HepG2 (cell line): Measurements from ENCODE around the gene ATP5MG. TPM values are rescaled to one million over a fixed set of nuclear protein-coding genes. Genes with fewer than 3 reads are reported as not detected.

ENCODE experiments used
- ATAC-seq: fragments of 200-7000 bp; cut with Tn5 transposase; 3 replicates; pipeline ENCODE4 v1.9.1; 2020; ENCODE audit warnings: mild to moderate bottlenecking, moderate library complexity
- BruUV-seq: library from RNA; stranded (reverse); fragments of 400-500 nt; replicated peaks from 2 replicates; lab custom pipeline; 2021; lab: Mats Ljungman, UMichigan
- CTCF ChIA-PET: fragments of 300-600 bp; formaldehyde crosslinking; extraction: SDS; loops from one replicate; lab custom pipeline; 2021; ENCODE audit warnings: low total read pairs, inconsistent platforms, low intra/inter-chr PET ratio; lab: Yijun Ruan, JAX
- POLR2A ChIA-PET: fragments of 350-600 bp; sonication (Branson Sonifier 250); formaldehyde crosslinking; loops from one replicate; lab custom pipeline; 2020; ENCODE audit warnings: antibody characterized with exemption, inconsistent platforms; lab: Yijun Ruan, JAX
- DNase-seq: peaks from one replicate; pipeline ENCODE4 v3.0.0-alpha.2; 2015; ENCODE audit warnings: low spot score
- FAIRE-seq: peaks from 3 replicates; lab custom pipeline; 2011; peaks lifted over from hg19 to GRCh38; lab: Jason Lieb, UNC
- H2AFZ ChIP-seq: one replicate; pipeline ENCODE4 v1.6.1; 2011; ENCODE audit warnings: low read length, inconsistent platforms
- H3K27ac ChIP-seq: fragments of 300-600 bp; 3 replicates; pipeline ENCODE4 v1.8.0; 2011; ENCODE audit warnings: mixed run types, mild to moderate bottlenecking, mixed read lengths, low read length, inconsistent platforms; ENCODE audit not compliant: insufficient read depth; ENCODE audit errors: extremely low read length
- H3K27me3 ChIP-seq, 2 experiments: fragments of 200-600 bp in 1 of 2; 2 replicates in 1 of 2; 3 replicates in 1 of 2; pipeline versions ENCODE4 v1.6.0 to v1.8.0; 2011; ENCODE audit warnings: low read length in 2 of 2, mild to moderate bottlenecking in 2 of 2, moderate library complexity in 2 of 2, inconsistent platforms in 1 of 2; ENCODE audit not compliant: insufficient read depth in 2 of 2, control insufficient read depth in 1 of 2
- H3K36me3 ChIP-seq, 2 experiments: fragments of 200-600 bp in 1 of 2; replicated peaks in 1 of 2; 2 replicates in 1 of 2; 3 replicates in 1 of 2; pipeline versions ENCODE4 v1.5.1 to v1.8.0; 2011; ENCODE audit warnings: low read length in 2 of 2, inconsistent platforms in 1 of 2; ENCODE audit not compliant: insufficient read depth in 2 of 2, control insufficient read depth in 1 of 2
- H3K4me1 ChIP-seq: 2 replicates; pipeline ENCODE4 v1.5.1; 2012; ENCODE audit warnings: low read length, inconsistent platforms; ENCODE audit not compliant: insufficient read depth
- H3K4me2 ChIP-seq: 2 replicates; pipeline ENCODE4 v1.6.0; 2011; ENCODE audit warnings: low read depth, low read length, inconsistent platforms
- H3K4me3 ChIP-seq, 3 experiments: fragments of 200-600 bp in 1 of 3; sonication (generic), shearing (Covaris generic) in 1 of 3; replicated peaks in 1 of 3; 2 replicates each; pipeline ENCODE4 v1.5.1; 2011 to 2016; ENCODE audit warnings: low read length in 3 of 3, inconsistent platforms in 2 of 3, low read depth in 2 of 3, mild to moderate bottlenecking in 2 of 3, control low read depth in 1 of 3, mixed read lengths in 1 of 3; ENCODE audit not compliant: insufficient read depth in 1 of 3
- H3K79me2 ChIP-seq: one replicate; pipeline ENCODE4 v1.6.1; 2011; ENCODE audit warnings: low read length, inconsistent platforms; ENCODE audit not compliant: insufficient read depth
- H3K9ac ChIP-seq: 2 replicates; pipeline ENCODE4 v1.6.0; 2011; ENCODE audit warnings: mild to moderate bottlenecking, low read depth, low read length, inconsistent platforms; ENCODE audit not compliant: insufficient read depth
- H3K9me3 ChIP-seq: 2 replicates; pipeline ENCODE4 v1.5.1; 2012; ENCODE audit warnings: mild to moderate bottlenecking, low read length
- H4K20me1 ChIP-seq: 2 replicates; pipeline ENCODE4 v1.6.0; 2011; ENCODE audit warnings: inconsistent platforms, mild to moderate bottlenecking, low read length, moderate library complexity; ENCODE audit not compliant: insufficient read depth
- ADNP ChIP-seq: sonication (generic); formaldehyde crosslinking; IDR thresholded peaks from 2 replicates; pipeline ENCODE4 v1.4.0; 2020; ENCODE audit warnings: missing genetic modification reagents
- ATF7 ChIP-seq, 2 experiments: fragments of 450-650 bp in 1 of 2; sonication (generic) in 1 of 2; formaldehyde crosslinking in 1 of 2; IDR thresholded peaks; 2 replicates each; pipeline versions ENCODE4 v1.4.0 to v1.6.1; 2016 to 2020; ENCODE audit warnings: antibody characterized with exemption in 1 of 2, mild to moderate bottlenecking in 1 of 2, missing genetic modification reagents in 1 of 2
- CEBPB ChIP-seq: IDR thresholded peaks from 2 replicates; pipeline ENCODE4 v1.6.1; 2011; ENCODE audit warnings: low read depth, low read length, improper control_type of control experiment, borderline replicate concordance
- ZMYM2 ChIP-seq: sonication (generic); formaldehyde crosslinking; IDR thresholded peaks from 2 replicates; pipeline ENCODE4 v1.8.0; 2022; ENCODE audit warnings: mild to moderate bottlenecking, missing genetic modification reagents
- WGBS: methylation state at CpG from one replicate; pipeline ENCODE4 v1.1.6; 2017; ENCODE audit warnings: low lambda C conversion rate; 5-methylcytosine and 5-hydroxymethylcytosine counted together
- in situ Hi-C: cut with HindIII; loops from 2 replicates; pipeline ENCODE4 v1.10.0; 2017; ENCODE audit warnings: low pct_unique_long_range_greater_than_20kb; ENCODE audit not compliant: extremely low pct_ligation_motif_present
- intact Hi-C: fragments of 100-400 bp; cut with micrococcal nuclease; formaldehyde crosslinking; loops from one replicate; pipeline ENCODE4 v1.10.0; 2022; ENCODE audit not compliant: unreplicated experiment
- polyA plus RNA-seq, 8 experiments: library from polyadenylated mRNA; depleted of rRNA in 3 of 8; stranded (reverse) in 7 of 8; unstranded in 1 of 8; fragments of >200 nt; fragmentation: Illumina TruSeq in 4 of 8; extraction: Trizol in 4 of 8; gene quantifications; 2 replicates each; pipeline versions ENCODE4 v1.2.1 to v1.2.3, GENCODE V29; 2011 to 2016; ENCODE audit warnings: low read depth in 4 of 8, missing spikeins in 1 of 8, mixed read lengths in 1 of 8; ENCODE audit not compliant: insufficient read depth in 1 of 8
- total RNA-seq, 5 experiments: library from RNA; depleted of rRNA; stranded (reverse); fragments of >200 nt; fragmentation: Illumina TruSeq; extraction: Trizol; gene quantifications; 2 replicates each; pipeline ENCODE4 v1.2.3, GENCODE V29; 2016; ENCODE audit warnings: low read depth in 1 of 5
- TF ChIP-seq, protein P1 (sequence below): sonication (generic); formaldehyde crosslinking; IDR thresholded peaks from 2 replicates; pipeline ENCODE4 v1.4.0; 2020; ENCODE audit warnings: missing genetic modification reagents
- TF ChIP-seq, protein P2 (sequence below): sonication (generic); formaldehyde crosslinking; IDR thresholded peaks from 2 replicates; pipeline ENCODE4 v1.5.1; 2020; ENCODE audit warnings: mild to moderate bottlenecking, missing genetic modification reagents, borderline replicate concordance
- TF ChIP-seq, protein P3 (sequence below): sonication (generic); formaldehyde crosslinking; conservative IDR thresholded peaks from 2 replicates; pipeline ENCODE4 v1.8.0; 2022; ENCODE audit warnings: missing genetic modification reagents
- TF ChIP-seq, protein P4 (sequence below): sonication (generic); formaldehyde crosslinking; IDR thresholded peaks from 2 replicates; pipeline ENCODE4 v1.5.0; 2020; ENCODE audit warnings: missing genetic modification reagents

ATP5MG gene
- total and polyA plus RNA-seq, 2 of the 13 experiments (the other 11 are each of a cell fraction or from before 2014, with no cell fraction given): 260 to 320 TPM

DNA sequence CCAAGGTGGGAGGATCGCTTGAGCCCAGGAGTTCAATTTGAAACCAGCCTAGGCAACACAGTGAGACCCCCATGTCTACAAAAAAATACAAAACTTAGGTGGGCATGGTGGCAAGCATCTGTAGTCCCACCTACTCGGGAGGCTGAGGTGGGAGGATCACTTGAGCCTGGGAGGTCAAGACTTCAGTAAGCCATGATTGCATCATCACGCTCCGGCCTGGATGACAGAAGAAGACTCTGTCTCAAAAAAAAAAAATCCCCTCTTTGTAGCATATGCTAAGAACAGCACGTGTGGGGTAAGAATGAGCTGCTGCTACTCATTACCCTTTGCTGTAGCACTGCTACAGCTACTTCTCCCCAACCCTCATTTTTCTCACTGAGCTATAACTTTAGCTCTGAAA is 27.5 kb upstream of the ATP5MG start:
- no peak for FAIRE-seq

DNA sequence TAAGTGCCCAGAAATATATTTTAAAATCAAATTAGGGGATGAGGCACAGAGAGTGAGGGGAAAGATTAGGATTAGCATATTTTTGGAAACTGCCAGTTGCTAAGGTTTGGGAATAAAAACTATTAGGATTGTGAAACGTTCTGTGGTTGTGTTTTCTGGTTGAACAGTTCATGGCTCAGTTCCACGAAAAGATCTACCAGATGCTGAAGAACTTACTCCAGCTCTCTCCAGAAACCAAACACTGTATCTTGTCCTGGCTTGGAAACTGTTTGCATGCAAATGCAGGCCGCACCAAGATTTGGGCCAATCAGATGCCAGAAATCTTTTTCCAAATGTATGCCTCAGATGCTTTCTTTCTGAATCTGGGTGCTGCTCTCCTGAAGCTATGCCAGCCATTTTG is 26.7 kb upstream of the ATP5MG start:
- Histone ChIP-seq H2AFZ (no peak overlapping the region), H3K9ac (no peak overlapping the region), H3K4me2 (no peak overlapping the region), H3K36me3 (peaks cover 24 to 78% of the 10 kb centered on the region in 2 experiments), H3K27me3 (no peaks in the 10 kb centered on the region), H4K20me1 (no peaks in the 10 kb centered on the region), H3K4me3 (no peak overlapping the region), H3K4me1 (no peaks in the 10 kb centered on the region), H3K79me2 (no peaks in the 10 kb centered on the region), H3K27ac (no peak overlapping the region), H3K9me3 (no peaks in the 10 kb centered on the region)
- ATAC-seq (no peak), DNase-seq (no peak), FAIRE-seq (no peak)
- POLR2A ChIA-PET: interaction anchor here (1.1 kb wide), 1 partner anchor 10 kb away, joined by 3 read pairs; no protein-coding TSS in a partner anchor
- in situ Hi-C loops: no loop called here
- TSS peak; percentile 17 for BruUV-seq
- CTCF ChIA-PET: no interaction called here
- intact Hi-C loops: no loop called here
- 92% methylated on average over 3 of the region's 3 CpGs for WGBS
- TF ChIP-seq, protein P1, sequence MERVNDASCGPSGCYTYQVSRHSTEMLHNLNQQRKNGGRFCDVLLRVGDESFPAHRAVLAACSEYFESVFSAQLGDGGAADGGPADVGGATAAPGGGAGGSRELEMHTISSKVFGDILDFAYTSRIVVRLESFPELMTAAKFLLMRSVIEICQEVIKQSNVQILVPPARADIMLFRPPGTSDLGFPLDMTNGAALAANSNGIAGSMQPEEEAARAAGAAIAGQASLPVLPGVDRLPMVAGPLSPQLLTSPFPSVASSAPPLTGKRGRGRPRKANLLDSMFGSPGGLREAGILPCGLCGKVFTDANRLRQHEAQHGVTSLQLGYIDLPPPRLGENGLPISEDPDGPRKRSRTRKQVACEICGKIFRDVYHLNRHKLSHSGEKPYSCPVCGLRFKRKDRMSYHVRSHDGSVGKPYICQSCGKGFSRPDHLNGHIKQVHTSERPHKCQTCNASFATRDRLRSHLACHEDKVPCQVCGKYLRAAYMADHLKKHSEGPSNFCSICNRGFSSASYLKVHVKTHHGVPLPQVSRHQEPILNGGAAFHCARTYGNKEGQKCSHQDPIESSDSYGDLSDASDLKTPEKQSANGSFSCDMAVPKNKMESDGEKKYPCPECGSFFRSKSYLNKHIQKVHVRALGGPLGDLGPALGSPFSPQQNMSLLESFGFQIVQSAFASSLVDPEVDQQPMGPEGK (CRISPR knock-in tag): no peak
- TF ChIP-seq, protein P2, sequence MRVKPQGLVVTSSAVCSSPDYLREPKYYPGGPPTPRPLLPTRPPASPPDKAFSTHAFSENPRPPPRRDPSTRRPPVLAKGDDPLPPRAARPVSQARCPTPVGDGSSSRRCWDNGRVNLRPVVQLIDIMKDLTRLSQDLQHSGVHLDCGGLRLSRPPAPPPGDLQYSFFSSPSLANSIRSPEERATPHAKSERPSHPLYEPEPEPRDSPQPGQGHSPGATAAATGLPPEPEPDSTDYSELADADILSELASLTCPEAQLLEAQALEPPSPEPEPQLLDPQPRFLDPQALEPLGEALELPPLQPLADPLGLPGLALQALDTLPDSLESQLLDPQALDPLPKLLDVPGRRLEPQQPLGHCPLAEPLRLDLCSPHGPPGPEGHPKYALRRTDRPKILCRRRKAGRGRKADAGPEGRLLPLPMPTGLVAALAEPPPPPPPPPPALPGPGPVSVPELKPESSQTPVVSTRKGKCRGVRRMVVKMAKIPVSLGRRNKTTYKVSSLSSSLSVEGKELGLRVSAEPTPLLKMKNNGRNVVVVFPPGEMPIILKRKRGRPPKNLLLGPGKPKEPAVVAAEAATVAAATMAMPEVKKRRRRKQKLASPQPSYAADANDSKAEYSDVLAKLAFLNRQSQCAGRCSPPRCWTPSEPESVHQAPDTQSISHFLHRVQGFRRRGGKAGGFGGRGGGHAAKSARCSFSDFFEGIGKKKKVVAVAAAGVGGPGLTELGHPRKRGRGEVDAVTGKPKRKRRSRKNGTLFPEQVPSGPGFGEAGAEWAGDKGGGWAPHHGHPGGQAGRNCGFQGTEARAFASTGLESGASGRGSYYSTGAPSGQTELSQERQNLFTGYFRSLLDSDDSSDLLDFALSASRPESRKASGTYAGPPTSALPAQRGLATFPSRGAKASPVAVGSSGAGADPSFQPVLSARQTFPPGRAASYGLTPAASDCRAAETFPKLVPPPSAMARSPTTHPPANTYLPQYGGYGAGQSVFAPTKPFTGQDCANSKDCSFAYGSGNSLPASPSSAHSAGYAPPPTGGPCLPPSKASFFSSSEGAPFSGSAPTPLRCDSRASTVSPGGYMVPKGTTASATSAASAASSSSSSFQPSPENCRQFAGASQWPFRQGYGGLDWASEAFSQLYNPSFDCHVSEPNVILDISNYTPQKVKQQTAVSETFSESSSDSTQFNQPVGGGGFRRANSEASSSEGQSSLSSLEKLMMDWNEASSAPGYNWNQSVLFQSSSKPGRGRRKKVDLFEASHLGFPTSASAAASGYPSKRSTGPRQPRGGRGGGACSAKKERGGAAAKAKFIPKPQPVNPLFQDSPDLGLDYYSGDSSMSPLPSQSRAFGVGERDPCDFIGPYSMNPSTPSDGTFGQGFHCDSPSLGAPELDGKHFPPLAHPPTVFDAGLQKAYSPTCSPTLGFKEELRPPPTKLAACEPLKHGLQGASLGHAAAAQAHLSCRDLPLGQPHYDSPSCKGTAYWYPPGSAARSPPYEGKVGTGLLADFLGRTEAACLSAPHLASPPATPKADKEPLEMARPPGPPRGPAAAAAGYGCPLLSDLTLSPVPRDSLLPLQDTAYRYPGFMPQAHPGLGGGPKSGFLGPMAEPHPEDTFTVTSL (CRISPR knock-in tag): no peak

More for the DNA sequence above, 27.5 kb upstream of the ATP5MG start:
- Histone ChIP-seq H3K9me3 (no peaks in the 10 kb centered on the region), H3K4me2 (no peak overlapping the region), H4K20me1 (no peaks in the 10 kb centered on the region), H3K79me2 (no peaks in the 10 kb centered on the region), H3K36me3 (peaks cover 22 to 78% of the 10 kb centered on the region in 2 experiments), H3K27me3 (no peaks in the 10 kb centered on the region), H3K4me3 (no peak overlapping the region), H3K9ac (no peak overlapping the region), H3K27ac (no peak overlapping the region), H2AFZ (no peak overlapping the region), H3K4me1 (no peaks in the 10 kb centered on the region)
- BruUV-seq: no TSS peak
- TF ChIP-seq, protein P3, sequence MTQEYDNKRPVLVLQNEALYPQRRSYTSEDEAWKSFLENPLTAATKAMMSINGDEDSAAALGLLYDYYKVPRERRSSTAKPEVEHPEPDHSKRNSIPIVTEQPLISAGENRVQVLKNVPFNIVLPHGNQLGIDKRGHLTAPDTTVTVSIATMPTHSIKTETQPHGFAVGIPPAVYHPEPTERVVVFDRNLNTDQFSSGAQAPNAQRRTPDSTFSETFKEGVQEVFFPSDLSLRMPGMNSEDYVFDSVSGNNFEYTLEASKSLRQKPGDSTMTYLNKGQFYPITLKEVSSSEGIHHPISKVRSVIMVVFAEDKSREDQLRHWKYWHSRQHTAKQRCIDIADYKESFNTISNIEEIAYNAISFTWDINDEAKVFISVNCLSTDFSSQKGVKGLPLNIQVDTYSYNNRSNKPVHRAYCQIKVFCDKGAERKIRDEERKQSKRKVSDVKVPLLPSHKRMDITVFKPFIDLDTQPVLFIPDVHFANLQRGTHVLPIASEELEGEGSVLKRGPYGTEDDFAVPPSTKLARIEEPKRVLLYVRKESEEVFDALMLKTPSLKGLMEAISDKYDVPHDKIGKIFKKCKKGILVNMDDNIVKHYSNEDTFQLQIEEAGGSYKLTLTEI: no peak
- TF ChIP-seq ADNP (CRISPR knock-in tag) (no peak), CEBPB (peak; percentile 64; the same call in 1 of the 2 replicates), ZMYM2 (CRISPR knock-in tag) (no peak), ATF7 (IDR thresholded peaks at IDR 0.05) (peak; percentile 44; the same call in 1 of the 2 replicates), ATF7 (CRISPR knock-in tag; IDR thresholded peaks at IDR 0.05) (no peak)
- TF ChIP-seq, protein P4, sequence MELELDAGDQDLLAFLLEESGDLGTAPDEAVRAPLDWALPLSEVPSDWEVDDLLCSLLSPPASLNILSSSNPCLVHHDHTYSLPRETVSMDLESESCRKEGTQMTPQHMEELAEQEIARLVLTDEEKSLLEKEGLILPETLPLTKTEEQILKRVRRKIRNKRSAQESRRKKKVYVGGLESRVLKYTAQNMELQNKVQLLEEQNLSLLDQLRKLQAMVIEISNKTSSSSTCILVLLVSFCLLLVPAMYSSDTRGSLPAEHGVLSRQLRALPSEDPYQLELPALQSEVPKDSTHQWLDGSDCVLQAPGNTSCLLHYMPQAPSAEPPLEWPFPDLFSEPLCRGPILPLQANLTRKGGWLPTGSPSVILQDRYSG: no peak
- ChIA-PET CTCF (no interaction called here), POLR2A (no interaction called here)
- in situ Hi-C loops: no loop called here
- no peak for DNase-seq
- WGBS: 98% methylated on average over 4 of the region's 5 CpGs
- no peak for ATAC-seq
- intact Hi-C loops: no loop called here
